ENCODE data around the gene FAM228A. TPM values are rescaled to one million over a fixed set of nuclear protein-coding genes. Genes with fewer than 3 reads are reported as not detected.

FAM228A gene
- total RNA-seq, 1 experiment from 2014 or later = not detected

DNA sequence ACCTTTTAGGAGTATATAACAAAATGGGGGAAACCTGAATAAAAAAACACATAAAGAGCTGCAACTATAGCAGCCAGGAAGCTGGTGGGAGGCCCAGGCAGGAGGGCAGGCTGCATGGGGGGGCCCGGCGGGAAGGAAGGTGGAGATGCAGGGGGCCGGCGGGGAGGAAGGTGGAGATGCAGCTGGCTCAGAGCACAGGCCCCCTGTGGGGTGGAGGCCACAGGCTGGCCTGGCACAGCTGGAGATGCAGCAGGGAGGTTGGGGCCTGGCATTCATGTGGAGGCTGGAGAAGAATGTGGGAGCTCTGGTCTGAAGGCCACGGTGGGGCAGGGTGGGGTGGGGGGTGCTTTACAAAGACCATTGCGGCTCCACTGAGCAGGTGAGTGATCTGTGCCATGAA, 31.4 kb downstream of the FAM228A start:
- H3K4me3 ChIP-seq (ENCODE audit: low read length) = no peak overlapping the region
- no peak overlapping the region for H3K9ac ChIP-seq (ENCODE audit: low read length)
- no peaks in the 10 kb centered on the region for H3K9me3 ChIP-seq (ENCODE audit: low read length)
- H4K20me1 ChIP-seq (ENCODE audit: insufficient read depth, low read depth, low read length) = no peaks in the 10 kb centered on the region
- H2AFZ ChIP-seq (ENCODE audit: low read length) = no peak overlapping the region
- H3K27ac ChIP-seq (ENCODE audit: low read length) = no peak overlapping the region
- peaks cover 22% of the 10 kb centered on the region for H3K36me3 ChIP-seq (ENCODE audit: insufficient read depth, low read length)
- H3K4me2 ChIP-seq (ENCODE audit: low read depth, low read length, poor library complexity, severe bottlenecking) = no peak overlapping the region
- H3K27me3 ChIP-seq (ENCODE audit: low read length) = no peaks in the 10 kb centered on the region
- H3K4me1 ChIP-seq (ENCODE audit: low read length) = no peaks in the 10 kb centered on the region
- no peaks in the 10 kb centered on the region for H3K9me2 ChIP-seq (replicated peaks; ENCODE audit: insufficient read depth, low read length)
- H3K79me2 ChIP-seq (ENCODE audit: low read length) = no peaks in the 10 kb centered on the region
- DNase-seq = no peak

DNA sequence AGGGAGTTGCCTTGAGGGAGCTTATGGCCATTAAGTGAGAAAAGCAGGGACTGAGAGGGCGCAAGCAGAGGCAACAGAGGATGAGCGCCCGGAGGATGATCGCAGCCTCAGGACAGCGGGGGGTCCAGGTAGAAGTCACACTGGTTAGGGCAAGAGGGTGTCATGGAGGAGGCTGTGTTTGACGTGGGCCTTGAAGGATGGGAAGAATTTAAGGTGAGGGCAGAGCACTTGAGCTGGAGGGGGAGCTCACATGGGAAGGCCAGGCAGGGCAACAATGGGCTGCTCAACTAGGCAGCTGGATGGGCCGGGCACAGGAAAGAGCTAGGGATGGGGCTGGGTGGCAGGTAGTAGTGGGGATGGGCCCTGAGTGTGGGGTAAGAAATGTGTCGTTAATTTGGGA, 31.9 kb downstream of the FAM228A start:
- Histone ChIP-seq H3K4me3 (ENCODE audit: low read length) (no peak overlapping the region), H2AFZ (ENCODE audit: low read length) (no peak overlapping the region), H3K27ac (ENCODE audit: low read length) (no peak overlapping the region), H3K79me2 (ENCODE audit: low read length) (no peaks in the 10 kb centered on the region), H3K36me3 (ENCODE audit: insufficient read depth, low read length) (peaks cover 25% of the 10 kb centered on the region), H3K27me3 (ENCODE audit: low read length) (no peaks in the 10 kb centered on the region), H3K9me3 (ENCODE audit: low read length) (no peaks in the 10 kb centered on the region), H3K4me2 (ENCODE audit: low read depth, low read length, poor library complexity, severe bottlenecking) (no peak overlapping the region), H3K9me2 (replicated peaks; ENCODE audit: insufficient read depth, low read length) (no peaks in the 10 kb centered on the region), H3K9ac (ENCODE audit: low read length) (no peak overlapping the region), H3K4me1 (ENCODE audit: low read length) (no peaks in the 10 kb centered on the region), H4K20me1 (ENCODE audit: insufficient read depth, low read depth, low read length) (no peaks in the 10 kb centered on the region)
- no peak for DNase-seq

DNA sequence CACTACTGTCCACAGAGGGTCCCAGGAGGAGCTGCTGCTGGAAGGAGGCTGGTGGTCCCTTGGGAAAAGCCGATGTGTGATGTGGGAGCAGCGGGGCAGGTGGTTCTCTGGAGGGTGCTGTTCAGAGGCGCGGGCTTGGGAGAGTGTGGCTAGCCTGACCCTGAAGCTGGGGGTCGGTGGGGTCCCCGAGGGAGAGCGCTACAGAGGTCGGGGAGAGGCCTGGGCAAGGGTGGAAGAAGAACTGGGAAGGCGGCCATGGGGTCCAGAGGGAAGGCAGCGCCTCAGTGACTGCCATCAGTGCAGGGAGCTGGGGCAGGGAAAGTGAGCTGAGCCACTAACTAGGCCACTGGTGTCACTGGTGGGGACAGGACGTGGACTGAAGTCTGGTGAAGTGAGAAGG, 32.5 kb downstream of the FAM228A start:
- Histone ChIP-seq H3K36me3 (ENCODE audit: insufficient read depth, low read length) (peaks cover 32% of the 10 kb centered on the region), H4K20me1 (ENCODE audit: insufficient read depth, low read depth, low read length) (no peaks in the 10 kb centered on the region), H3K4me3 (ENCODE audit: low read length) (no peak overlapping the region), H3K27me3 (ENCODE audit: low read length) (no peaks in the 10 kb centered on the region), H3K9me3 (ENCODE audit: low read length) (no peaks in the 10 kb centered on the region), H3K27ac (ENCODE audit: low read length) (no peak overlapping the region), H3K9ac (ENCODE audit: low read length) (no peak overlapping the region), H3K4me1 (ENCODE audit: low read length) (no peaks in the 10 kb centered on the region), H3K4me2 (ENCODE audit: low read depth, low read length, poor library complexity, severe bottlenecking) (no peak overlapping the region), H2AFZ (ENCODE audit: low read length) (no peak overlapping the region), H3K9me2 (replicated peaks; ENCODE audit: insufficient read depth, low read length) (no peaks in the 10 kb centered on the region), H3K79me2 (ENCODE audit: low read length) (no peaks in the 10 kb centered on the region)
- no peak for DNase-seq

DNA sequence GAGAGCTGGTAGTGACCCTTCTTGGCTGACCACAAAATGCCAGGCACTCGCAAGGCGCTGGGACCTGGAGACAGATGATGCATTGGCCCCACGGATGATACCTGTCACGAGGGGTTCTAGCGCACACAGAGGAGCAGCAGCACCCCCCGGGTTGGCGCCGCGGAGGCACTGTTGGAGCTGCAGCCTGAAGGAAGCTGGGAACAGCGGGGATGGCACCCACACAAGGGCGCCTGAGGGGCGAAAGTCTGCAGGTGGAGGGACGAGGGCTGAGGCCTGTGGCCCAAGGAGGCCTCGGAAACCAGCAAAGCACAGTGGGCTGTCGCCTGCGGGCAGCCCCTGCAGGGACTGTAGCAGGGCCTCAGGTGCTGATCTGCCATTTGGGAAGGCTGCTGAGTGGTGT, 33.6 kb downstream of the FAM228A start:
- DNase-seq = no peak
- no peak overlapping the region for H3K27ac ChIP-seq (ENCODE audit: low read length)
- no peaks in the 10 kb centered on the region for H4K20me1 ChIP-seq (ENCODE audit: insufficient read depth, low read depth, low read length)

DNA sequence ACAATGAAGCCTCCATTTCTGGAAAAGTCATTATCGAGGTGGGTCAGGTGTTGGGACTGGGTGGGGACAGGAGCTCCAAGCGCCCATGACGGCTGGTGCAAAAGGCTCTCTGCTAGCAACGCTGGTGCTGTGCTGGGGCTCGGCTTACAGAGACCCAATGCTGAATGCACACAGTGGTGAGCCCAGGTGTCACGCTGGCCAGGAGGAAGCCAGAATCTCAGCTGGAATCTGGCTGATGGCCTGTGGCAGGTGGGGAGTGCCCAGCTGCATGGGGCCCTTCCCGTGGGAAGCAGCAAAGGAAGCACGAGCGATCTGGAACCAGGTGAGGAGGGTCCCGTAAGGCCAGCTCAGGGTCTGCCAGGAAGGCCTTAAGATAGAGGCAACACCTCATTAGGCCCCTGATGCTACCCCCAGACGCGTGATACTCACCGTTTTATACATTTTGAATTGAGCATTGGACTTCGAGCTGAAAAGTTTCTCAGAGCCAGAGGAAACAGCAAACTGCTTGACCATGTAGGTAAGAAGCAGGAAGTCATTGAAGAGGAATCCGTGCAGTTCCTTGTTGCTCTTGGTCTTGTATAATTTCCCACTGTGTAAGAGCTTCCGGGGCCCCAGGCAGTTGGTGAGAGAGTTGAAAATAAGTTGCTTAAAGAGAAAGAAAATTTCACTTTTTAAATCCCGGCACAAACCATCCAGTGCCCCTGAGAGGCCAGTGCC, 34.7 kb downstream of the FAM228A start:
- Histone ChIP-seq H2AFZ (ENCODE audit: low read length) (no peak overlapping the region), H3K4me1 (ENCODE audit: low read length) (no peaks in the 10 kb centered on the region), H3K9me2 (replicated peaks; ENCODE audit: insufficient read depth, low read length) (no peaks in the 10 kb centered on the region), H3K36me3 (ENCODE audit: insufficient read depth, low read length) (peaks cover 31% of the 10 kb centered on the region), H4K20me1 (ENCODE audit: insufficient read depth, low read depth, low read length) (no peaks in the 10 kb centered on the region), H3K9me3 (ENCODE audit: low read length) (no peaks in the 10 kb centered on the region), H3K4me3 (ENCODE audit: low read length) (no peak overlapping the region), H3K27me3 (ENCODE audit: low read length) (no peaks in the 10 kb centered on the region), H3K79me2 (ENCODE audit: low read length) (no peaks in the 10 kb centered on the region), H3K4me2 (ENCODE audit: low read depth, low read length, poor library complexity, severe bottlenecking) (no peak overlapping the region), H3K27ac (ENCODE audit: low read length) (no peak overlapping the region), H3K9ac (ENCODE audit: low read length) (no peak overlapping the region)
- no peak for DNase-seq

More for the DNA sequence above, 33.6 kb downstream of the FAM228A start:
- no peaks in the 10 kb centered on the region for H3K9me3 ChIP-seq (ENCODE audit: low read length)
- peaks cover 30% of the 10 kb centered on the region for H3K36me3 ChIP-seq (ENCODE audit: insufficient read depth, low read length)
- no peak overlapping the region for H2AFZ ChIP-seq (ENCODE audit: low read length)
- no peak overlapping the region for H3K4me2 ChIP-seq (ENCODE audit: low read depth, low read length, poor library complexity, severe bottlenecking)
- no peaks in the 10 kb centered on the region for H3K79me2 ChIP-seq (ENCODE audit: low read length)
- no peaks in the 10 kb centered on the region for H3K27me3 ChIP-seq (ENCODE audit: low read length)
- no peaks in the 10 kb centered on the region for H3K4me1 ChIP-seq (ENCODE audit: low read length)
- no peak overlapping the region for H3K9ac ChIP-seq (ENCODE audit: low read length)
- H3K9me2 ChIP-seq (replicated peaks; ENCODE audit: insufficient read depth, low read length) = no peaks in the 10 kb centered on the region
- H3K4me3 ChIP-seq (ENCODE audit: low read length) = no peak overlapping the region

DNA sequence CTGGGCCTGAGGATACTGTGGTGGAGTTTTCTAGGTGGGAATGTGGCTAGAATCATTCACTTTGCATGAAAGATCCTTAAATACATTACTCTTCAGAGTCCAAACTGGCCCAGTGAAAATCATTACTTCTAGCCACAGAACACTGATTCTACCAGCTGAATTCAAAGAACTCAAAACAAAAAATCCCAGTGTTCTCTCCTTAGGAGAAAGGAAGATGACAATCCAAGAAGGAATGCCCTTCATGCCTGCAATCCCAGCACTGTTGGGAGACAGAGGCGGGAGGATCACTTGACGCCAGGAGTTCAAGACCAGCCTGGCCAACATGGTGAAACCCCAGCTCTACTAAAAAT, 35.2 kb downstream of the FAM228A start:
- Histone ChIP-seq H3K27ac (ENCODE audit: low read length) (no peak overlapping the region), H3K9me2 (replicated peaks; ENCODE audit: insufficient read depth, low read length) (no peaks in the 10 kb centered on the region), H3K4me1 (ENCODE audit: low read length) (peaks cover 4% of the 10 kb centered on the region), H3K9me3 (ENCODE audit: low read length) (no peaks in the 10 kb centered on the region), H3K9ac (ENCODE audit: low read length) (no peak overlapping the region), H4K20me1 (ENCODE audit: insufficient read depth, low read depth, low read length) (no peaks in the 10 kb centered on the region), H3K4me2 (ENCODE audit: low read depth, low read length, poor library complexity, severe bottlenecking) (no peak overlapping the region), H3K36me3 (ENCODE audit: insufficient read depth, low read length) (peaks cover 36% of the 10 kb centered on the region), H3K79me2 (ENCODE audit: low read length) (no peaks in the 10 kb centered on the region), H3K27me3 (ENCODE audit: low read length) (no peaks in the 10 kb centered on the region), H3K4me3 (ENCODE audit: low read length) (no peak overlapping the region), H2AFZ (ENCODE audit: low read length) (no peak overlapping the region)
- DNase-seq = no peak

DNA sequence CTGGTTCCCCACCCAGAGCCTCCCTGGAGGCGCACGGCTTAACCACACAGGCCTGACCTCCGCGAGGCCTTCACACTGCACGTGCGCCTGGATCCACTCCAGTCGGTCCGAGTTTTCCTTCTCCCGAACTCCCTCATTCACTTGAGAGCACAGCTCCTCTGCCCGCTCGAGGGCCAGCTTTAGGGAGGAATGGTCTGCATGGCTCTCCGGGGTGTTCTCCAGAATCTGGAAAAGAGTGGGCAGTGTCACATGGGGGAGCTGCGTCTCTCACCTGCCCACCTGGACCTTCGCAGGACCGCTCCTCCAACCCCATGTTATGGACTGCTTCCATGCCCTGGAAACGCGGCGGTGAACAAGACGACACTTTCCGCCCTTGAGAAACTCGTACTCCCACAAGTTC, 35.9 kb downstream of the FAM228A start:
- Histone ChIP-seq H3K4me3 (ENCODE audit: low read length) (no peak overlapping the region), H3K4me1 (ENCODE audit: low read length) (peaks cover 7% of the 10 kb centered on the region), H3K27ac (ENCODE audit: low read length) (no peak overlapping the region), H3K79me2 (ENCODE audit: low read length) (no peaks in the 10 kb centered on the region), H3K9ac (ENCODE audit: low read length) (no peak overlapping the region), H4K20me1 (ENCODE audit: insufficient read depth, low read depth, low read length) (no peaks in the 10 kb centered on the region), H3K9me2 (replicated peaks; ENCODE audit: insufficient read depth, low read length) (no peaks in the 10 kb centered on the region), H3K27me3 (ENCODE audit: low read length) (no peaks in the 10 kb centered on the region), H3K36me3 (ENCODE audit: insufficient read depth, low read length) (peaks cover 33% of the 10 kb centered on the region), H2AFZ (ENCODE audit: low read length) (no peak overlapping the region), H3K4me2 (ENCODE audit: low read depth, low read length, poor library complexity, severe bottlenecking) (no peak overlapping the region), H3K9me3 (ENCODE audit: low read length) (no peaks in the 10 kb centered on the region)
- no peak for DNase-seq

DNA sequence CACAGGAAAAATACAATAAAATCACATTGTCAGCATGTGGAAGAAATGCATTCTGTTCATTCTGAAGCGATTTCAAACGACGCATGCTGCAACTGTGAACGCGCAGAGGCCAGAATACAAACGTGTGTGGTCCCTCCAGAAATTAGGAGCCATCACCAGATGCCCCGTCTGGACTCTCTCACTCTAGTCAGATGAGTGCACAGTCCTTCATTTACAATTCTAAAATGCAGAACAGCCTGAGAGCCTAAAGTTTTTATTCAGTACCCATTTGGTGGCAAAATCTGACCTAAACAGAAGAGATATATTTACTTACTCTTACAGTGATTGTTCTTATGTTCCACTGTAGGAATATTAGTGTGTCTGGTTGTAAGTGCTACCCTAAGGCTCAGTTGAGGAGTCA, 36.6 kb downstream of the FAM228A start:
- Histone ChIP-seq H2AFZ (ENCODE audit: low read length) (no peak overlapping the region), H4K20me1 (ENCODE audit: insufficient read depth, low read depth, low read length) (no peaks in the 10 kb centered on the region), H3K9me3 (ENCODE audit: low read length) (no peaks in the 10 kb centered on the region), H3K4me3 (ENCODE audit: low read length) (no peak overlapping the region), H3K27ac (ENCODE audit: low read length) (no peak overlapping the region), H3K79me2 (ENCODE audit: low read length) (no peaks in the 10 kb centered on the region), H3K36me3 (ENCODE audit: insufficient read depth, low read length) (peaks cover 35% of the 10 kb centered on the region), H3K9ac (ENCODE audit: low read length) (no peak overlapping the region), H3K4me2 (ENCODE audit: low read depth, low read length, poor library complexity, severe bottlenecking) (no peak overlapping the region), H3K4me1 (ENCODE audit: low read length) (peaks cover 10% of the 10 kb centered on the region), H3K27me3 (ENCODE audit: low read length) (no peaks in the 10 kb centered on the region), H3K9me2 (replicated peaks; ENCODE audit: insufficient read depth, low read length) (no peaks in the 10 kb centered on the region)
- DNase-seq = no peak
